GM23338 (cell line): ENCODE results near the gene FADD. TPM values are rescaled to one million over a fixed set of nuclear protein-coding genes. Genes with fewer than 3 reads are reported as not detected.
A peak's percentile ranks its signal among the peaks of the same experiment; 100 is the strongest.

ENCODE experiments used
- ATAC-seq: fragments of 200-7000 bp; cut with Tn5 transposase; 3 replicates; pipeline ENCODE4 v1.9.1; 2020
- DNase-seq: peaks from one replicate; pipeline ENCODE4 v3.0.0-alpha.2; 2015; ENCODE audit warnings: low spot score
- H2AFZ ChIP-seq: fragments of 200-600 bp; sonication (generic); 2 replicates; pipeline ENCODE4 v1.8.0; 2016; ENCODE audit warnings: antibody characterized with exemption, mild to moderate bottlenecking, moderate library complexity
- H3F3A ChIP-seq: fragments of 200-600 bp; sonication (generic); replicated peaks from 2 replicates; pipeline ENCODE4 v1.8.0; 2017; ENCODE audit warnings: antibody characterized with exemption, mixed run types, low read depth
- H3K27ac ChIP-seq: fragments of 200-600 bp; sonication (generic); 2 replicates; pipeline ENCODE4 v1.6.1; 2016; ENCODE audit warnings: low read depth
- H3K27me3 ChIP-seq: fragments of 200-600 bp; sonication (generic); 2 replicates; pipeline ENCODE4 v1.8.0; 2016; ENCODE audit warnings: mild to moderate bottlenecking, mixed run types, moderate library complexity; ENCODE audit not compliant: insufficient read depth
- H3K36me3 ChIP-seq: fragments of 200-600 bp; sonication (generic); 2 replicates; pipeline ENCODE4 v1.8.0; 2016; ENCODE audit warnings: mild to moderate bottlenecking; ENCODE audit not compliant: insufficient read depth
- H3K4me1 ChIP-seq: fragments of 200-600 bp; sonication (generic); 2 replicates; pipeline ENCODE4 v1.8.0; 2016; ENCODE audit warnings: mild to moderate bottlenecking, moderate library complexity; ENCODE audit not compliant: insufficient read depth
- H3K4me2 ChIP-seq: fragments of 200-600 bp; sonication (generic); 2 replicates; pipeline ENCODE4 v1.7.1; 2017; ENCODE audit warnings: mixed run types
- H3K4me3 ChIP-seq: fragments of 200-600 bp; sonication (generic); 2 replicates; pipeline ENCODE4 v1.6.1; 2016; ENCODE audit warnings: mixed run types
- H3K79me2 ChIP-seq: fragments of 200-600 bp; sonication (generic); replicated peaks from 2 replicates; pipeline ENCODE4 v1.8.0; 2017; ENCODE audit warnings: mild to moderate bottlenecking; ENCODE audit not compliant: insufficient read depth
- H3K9me2 ChIP-seq: fragments of 200-600 bp; sonication (generic); 2 replicates; pipeline ENCODE4 v1.8.0; 2017; ENCODE audit not compliant: insufficient read depth
- H4K20me1 ChIP-seq: fragments of 200-600 bp; sonication (generic); replicated peaks from 2 replicates; pipeline ENCODE4 v1.8.0; 2017; ENCODE audit warnings: mild to moderate bottlenecking; ENCODE audit not compliant: insufficient read depth
- H3K27ac Mint-ChIP-seq: 2 replicates; pipeline ENCODE4 v1.8.0; 2020; ENCODE audit warnings: inconsistent platforms, mild to moderate bottlenecking, moderate library complexity, mixed read lengths
- H3K27me3 Mint-ChIP-seq: 3 replicates; pipeline ENCODE4 v1.8.0; 2022; ENCODE audit warnings: low read depth, mild to moderate bottlenecking, moderate library complexity, mixed read lengths, inconsistent platforms; ENCODE audit not compliant: insufficient read depth, poor library complexity
- H3K36me3 Mint-ChIP-seq: 3 replicates; pipeline ENCODE4 v1.8.0; 2021; ENCODE audit warnings: low read depth, mild to moderate bottlenecking, inconsistent platforms, moderate library complexity, mixed read lengths
- H3K4me1 Mint-ChIP-seq: 3 replicates; pipeline ENCODE4 v1.8.0; 2020; ENCODE audit warnings: mild to moderate bottlenecking, inconsistent platforms, mixed read lengths
- H3K4me3 Mint-ChIP-seq: 3 replicates; pipeline ENCODE4 v1.8.0; 2021; ENCODE audit warnings: moderate library complexity, mild to moderate bottlenecking, inconsistent platforms, mixed read lengths
- H3K9me3 Mint-ChIP-seq: 3 replicates; pipeline ENCODE4 v1.8.0; 2020; ENCODE audit warnings: moderate library complexity, mild to moderate bottlenecking, inconsistent platforms, mixed read lengths
- EZH2 ChIP-seq: fragments of 200-600 bp; sonication (generic); IDR thresholded peaks from one replicate; pipeline ENCODE4 v1.8.0; 2017; ENCODE audit warnings: antibody characterized with exemption, mild to moderate bottlenecking, low read depth; ENCODE audit not compliant: unreplicated experiment
- POLR2AphosphoS5 ChIP-seq: IDR thresholded peaks from 2 replicates; pipeline ENCODE4 v1.6.1; 2016; ENCODE audit warnings: antibody characterized with exemption, low read depth
- REST ChIP-seq: IDR thresholded peaks from one replicate; pipeline ENCODE4 v1.6.1; 2018; ENCODE audit warnings: antibody characterized with exemption; ENCODE audit not compliant: unreplicated experiment
- long read RNA-seq: library from polyadenylated mRNA; unstranded; transcript quantifications from one replicate; pipeline ENCODE4 v2.0.0, GENCODE V29; 2020; ENCODE audit not compliant: unreplicated experiment
- polyA plus RNA-seq: library from polyadenylated mRNA; unstranded; fragments of >200 nt; fragmentation: Nextera tagmentation; extraction: Ambion mirVana; gene quantifications from 2 replicates; pipeline ENCODE4 v1.2.1, GENCODE V29; 2016
- total RNA-seq: library from RNA; depleted of rRNA; stranded (reverse); fragments of >200 nt; shearing (Covaris generic); gene quantifications from 2 replicates; pipeline ENCODE4 v1.2.3, GENCODE V29; 2014; rRNA removed
- TF ChIP-seq, protein P1 (sequence below): IDR thresholded peaks from 2 replicates; pipeline ENCODE4 v1.6.1; 2016; ENCODE audit warnings: antibody characterized with exemption
- TF ChIP-seq, protein P2 (sequence below), 2 experiments: fragments of 200-600 bp in 1 of 2; sonication (generic) in 1 of 2; conservative IDR thresholded peaks; 2 replicates each; pipeline versions ENCODE4 v1.5.1 to v1.6.1; 2016 to 2017; ENCODE audit warnings: antibody characterized with exemption in 2 of 2, low read depth in 2 of 2, mild to moderate bottlenecking in 2 of 2, moderate library complexity in 1 of 2

FADD gene, protein sequence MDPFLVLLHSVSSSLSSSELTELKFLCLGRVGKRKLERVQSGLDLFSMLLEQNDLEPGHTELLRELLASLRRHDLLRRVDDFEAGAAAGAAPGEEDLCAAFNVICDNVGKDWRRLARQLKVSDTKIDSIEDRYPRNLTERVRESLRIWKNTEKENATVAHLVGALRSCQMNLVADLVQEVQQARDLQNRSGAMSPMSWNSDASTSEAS
- total RNA-seq (50.6 and 65.8 TPM in 2 replicates), polyA plus RNA-seq (19.6 and 19.7 TPM in 2 replicates)
- long read RNA-seq, transcript FADD-201 (2 exons, 1,841 nt), result major isoform, 50 of 52 reads
- long read RNA-seq, partial matches to known transcripts, result 0 of 52 reads
- long read RNA-seq, other reads (novel, unspliced or antisense), result 2 of 52 reads

- peak within 1 kb of the TSS; percentile 90 for H3K27ac Mint-ChIP-seq
- H3K27me3 Mint-ChIP-seq, result peaks cover 20% of the 10 kb centered on the region
- no peaks in the 10 kb centered on the region for H3K9me2 ChIP-seq
- TF ChIP-seq, protein P1, sequence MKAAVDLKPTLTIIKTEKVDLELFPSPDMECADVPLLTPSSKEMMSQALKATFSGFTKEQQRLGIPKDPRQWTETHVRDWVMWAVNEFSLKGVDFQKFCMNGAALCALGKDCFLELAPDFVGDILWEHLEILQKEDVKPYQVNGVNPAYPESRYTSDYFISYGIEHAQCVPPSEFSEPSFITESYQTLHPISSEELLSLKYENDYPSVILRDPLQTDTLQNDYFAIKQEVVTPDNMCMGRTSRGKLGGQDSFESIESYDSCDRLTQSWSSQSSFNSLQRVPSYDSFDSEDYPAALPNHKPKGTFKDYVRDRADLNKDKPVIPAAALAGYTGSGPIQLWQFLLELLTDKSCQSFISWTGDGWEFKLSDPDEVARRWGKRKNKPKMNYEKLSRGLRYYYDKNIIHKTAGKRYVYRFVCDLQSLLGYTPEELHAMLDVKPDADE, result peak; percentile 86
- TF ChIP-seq POLR2AphosphoS5 (peak; percentile 89), REST (no peak)
- TF ChIP-seq, protein P2, sequence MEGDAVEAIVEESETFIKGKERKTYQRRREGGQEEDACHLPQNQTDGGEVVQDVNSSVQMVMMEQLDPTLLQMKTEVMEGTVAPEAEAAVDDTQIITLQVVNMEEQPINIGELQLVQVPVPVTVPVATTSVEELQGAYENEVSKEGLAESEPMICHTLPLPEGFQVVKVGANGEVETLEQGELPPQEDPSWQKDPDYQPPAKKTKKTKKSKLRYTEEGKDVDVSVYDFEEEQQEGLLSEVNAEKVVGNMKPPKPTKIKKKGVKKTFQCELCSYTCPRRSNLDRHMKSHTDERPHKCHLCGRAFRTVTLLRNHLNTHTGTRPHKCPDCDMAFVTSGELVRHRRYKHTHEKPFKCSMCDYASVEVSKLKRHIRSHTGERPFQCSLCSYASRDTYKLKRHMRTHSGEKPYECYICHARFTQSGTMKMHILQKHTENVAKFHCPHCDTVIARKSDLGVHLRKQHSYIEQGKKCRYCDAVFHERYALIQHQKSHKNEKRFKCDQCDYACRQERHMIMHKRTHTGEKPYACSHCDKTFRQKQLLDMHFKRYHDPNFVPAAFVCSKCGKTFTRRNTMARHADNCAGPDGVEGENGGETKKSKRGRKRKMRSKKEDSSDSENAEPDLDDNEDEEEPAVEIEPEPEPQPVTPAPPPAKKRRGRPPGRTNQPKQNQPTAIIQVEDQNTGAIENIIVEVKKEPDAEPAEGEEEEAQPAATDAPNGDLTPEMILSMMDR (conservative IDR thresholded peaks at IDR 0.05; ENCODE audit: low read depth in 2 of 2), result no peak
- peaks cover 39% of the 10 kb centered on the region for H3K36me3 Mint-ChIP-seq
- H3F3A ChIP-seq, result 0 out of 2 replicates have a peak, but pooled peaks cover 3% of the 10 kb centered on the region
- H3K27me3 ChIP-seq, result no peaks in the 10 kb centered on the region
- peaks cover 33% of the 10 kb centered on the region for H4K20me1 ChIP-seq
- ATAC-seq (peak; percentile 79), DNase-seq (peak; percentile 94)
- peaks cover 4% of the 10 kb centered on the region; the same call in 1 of the 2 replicates for H3K36me3 ChIP-seq
- peaks cover 31% of the 10 kb centered on the region for H3K4me1 Mint-ChIP-seq
- H3K27ac ChIP-seq, result peak within 1 kb of the TSS; percentile 71; the same call in 1 of the 2 replicates
- peaks cover 28% of the 10 kb centered on the region for H3K4me1 ChIP-seq
- peak within 1 kb of the TSS; percentile 95 for H3K4me3 ChIP-seq
- H3K9me3 Mint-ChIP-seq, result peaks cover 4% of the 10 kb centered on the region
- peaks cover 40% of the 10 kb centered on the region for H3K79me2 ChIP-seq
- peak within 1 kb of the TSS; percentile 97 for H3K4me3 Mint-ChIP-seq
- peak within 1 kb of the TSS; percentile 100 for H3K4me2 ChIP-seq
- peak within 1 kb of the TSS; percentile 29 for H2AFZ ChIP-seq
Observed at GRCh38 chr11:70202920-70203750, at the start of gene FADD. FADD (plus strand) TSS chr11:70203296; CDS start chr11:70203460, 164 bp downstream.

- H3K27me3 Mint-ChIP-seq, result peaks cover 14% of the 10 kb centered on the region
- Histone ChIP-seq H3K27ac (no peak overlapping the region), H3K9me2 (no peaks in the 10 kb centered on the region), H3K79me2 (no peaks in the 10 kb centered on the region), H3K4me3 (no peak overlapping the region), H3K4me2 (no peak overlapping the region), H3F3A (no peaks in the 10 kb centered on the region), H3K27me3 (no peaks in the 10 kb centered on the region), H4K20me1 (no peaks in the 10 kb centered on the region), H3K36me3 (no peaks in the 10 kb centered on the region), H2AFZ (no peak overlapping the region), H3K4me1 (no peaks in the 10 kb centered on the region)
- ATAC-seq (no peak), DNase-seq (no peak)
- no peaks in the 10 kb centered on the region for H3K9me3 Mint-ChIP-seq
- peaks cover 4% of the 10 kb centered on the region; the same call in 1 of the 3 replicates for H3K4me1 Mint-ChIP-seq
- no peaks in the 10 kb centered on the region for H3K36me3 Mint-ChIP-seq
- H3K27ac Mint-ChIP-seq, result no peak overlapping the region
- no peak overlapping the region for H3K4me3 Mint-ChIP-seq
- no peak for TF ChIP-seq EZH2
Observed at GRCh38 chr11:70155386-70155785, 47.7 kb upstream of the FADD start.
